Frontal cortex (tissue), 4 donors: Measurements from ENCODE around the gene KRT222. TPM values are rescaled to one million over a fixed set of nuclear protein-coding genes. Genes with fewer than 3 reads are reported as not detected.

ENCODE experiments used
- DNase-seq, 2 donors: peaks; one replicate each; pipeline ENCODE4 v3.0.0; 2012; ENCODE audit warnings: low spot score in 2 of 2
- FAIRE-seq: peaks from 2 replicates; lab custom pipeline; 2012; peaks lifted over from hg19 to GRCh38; lab: Jason Lieb, UNC
- total RNA-seq: library from RNA; depleted of rRNA; stranded (reverse); fragments of >200 nt; gene quantifications from one replicate; pipeline ENCODE4 v1.2.3, GENCODE V29; 2014
- donor health status: control.
- donor health status: control.
- donor health status: control.

Gene KRT222
- total RNA-seq, 1 donor from 2014 or later = 5.7 TPM

DNA sequence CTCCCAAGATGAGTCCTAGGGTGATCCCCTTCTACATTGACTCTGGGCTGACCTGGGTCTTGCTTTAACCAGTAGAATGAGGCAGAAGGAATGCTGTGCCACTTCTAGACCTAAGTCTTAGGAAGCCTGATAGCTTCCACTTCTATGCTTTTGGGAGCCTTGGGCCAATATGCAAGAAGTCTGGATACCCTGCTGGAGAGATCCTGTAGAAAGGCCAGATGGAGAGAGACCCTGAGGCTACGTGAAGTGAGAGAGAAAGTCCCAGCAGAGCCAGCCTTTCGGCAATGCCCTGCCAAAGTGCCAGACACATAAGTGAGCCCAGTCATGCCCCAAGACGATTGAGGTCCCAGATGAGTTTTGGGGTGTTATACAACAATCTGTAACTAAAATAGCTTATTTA, 1.7 kb downstream of the KRT222 start:
- DNase-seq (no peak), FAIRE-seq (no peak)

DNA sequence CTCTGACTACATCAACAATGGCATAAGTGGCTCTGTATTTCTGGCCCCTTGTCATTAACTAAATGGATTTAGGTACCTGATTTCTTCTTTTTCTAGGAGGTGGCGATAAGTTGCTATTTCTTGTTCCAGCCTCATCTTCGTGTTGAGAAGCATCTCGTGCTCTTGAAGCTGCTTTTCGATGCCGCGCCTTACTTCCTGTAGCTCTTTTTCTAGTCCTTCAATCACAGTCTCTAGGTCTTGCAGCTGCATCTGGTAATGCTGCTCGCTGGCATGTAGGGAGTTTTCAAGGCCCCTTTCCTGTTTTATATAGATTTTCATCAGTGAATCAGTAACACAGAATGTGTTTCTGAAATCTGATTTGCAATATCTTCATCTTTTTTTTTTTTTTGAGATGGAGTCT, 5.1 kb downstream of the KRT222 start:
- no peak for FAIRE-seq
- no peak for DNase-seq

DNA sequence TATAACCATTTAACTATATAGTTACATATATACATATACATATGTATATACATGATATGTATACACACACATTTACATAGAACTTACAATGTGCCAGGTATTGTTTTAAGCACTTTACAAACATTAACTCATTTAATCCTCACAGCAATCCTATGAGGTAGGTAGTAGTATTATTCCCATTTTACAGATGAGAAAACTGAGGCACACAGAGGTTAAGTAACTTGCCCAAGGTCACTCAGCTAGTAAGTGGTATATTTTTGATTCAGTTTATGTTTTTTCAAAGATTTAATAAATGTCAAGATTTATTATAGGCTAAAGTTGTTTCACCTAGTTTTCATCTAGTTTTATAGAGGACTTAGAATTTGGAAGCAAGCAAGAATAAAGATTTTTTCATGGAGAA, 6.6 kb downstream of the KRT222 start:
- DNase-seq (no peak), FAIRE-seq (no peak)

DNA sequence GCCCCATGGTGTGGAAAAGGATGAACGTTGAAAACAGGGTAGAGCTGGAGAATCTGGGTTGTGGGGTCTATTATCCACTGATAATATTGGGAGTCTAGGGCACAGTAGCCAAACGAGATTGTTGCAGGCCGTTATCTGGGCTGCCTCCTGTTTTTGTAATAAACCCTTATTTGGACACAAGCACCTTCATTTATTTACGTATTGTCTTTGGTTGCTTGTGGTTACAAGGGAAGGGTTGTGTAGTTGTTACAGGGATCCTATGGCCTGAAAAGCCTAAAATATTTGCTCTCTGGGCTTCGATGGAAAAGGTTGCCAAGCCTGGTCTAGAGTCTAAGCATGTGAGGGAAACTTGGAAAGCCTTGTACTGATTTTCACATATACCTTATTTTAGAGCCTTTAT, 13.0 kb downstream of the KRT222 start:
- DNase-seq (no peak), FAIRE-seq (no peak)

DNA sequence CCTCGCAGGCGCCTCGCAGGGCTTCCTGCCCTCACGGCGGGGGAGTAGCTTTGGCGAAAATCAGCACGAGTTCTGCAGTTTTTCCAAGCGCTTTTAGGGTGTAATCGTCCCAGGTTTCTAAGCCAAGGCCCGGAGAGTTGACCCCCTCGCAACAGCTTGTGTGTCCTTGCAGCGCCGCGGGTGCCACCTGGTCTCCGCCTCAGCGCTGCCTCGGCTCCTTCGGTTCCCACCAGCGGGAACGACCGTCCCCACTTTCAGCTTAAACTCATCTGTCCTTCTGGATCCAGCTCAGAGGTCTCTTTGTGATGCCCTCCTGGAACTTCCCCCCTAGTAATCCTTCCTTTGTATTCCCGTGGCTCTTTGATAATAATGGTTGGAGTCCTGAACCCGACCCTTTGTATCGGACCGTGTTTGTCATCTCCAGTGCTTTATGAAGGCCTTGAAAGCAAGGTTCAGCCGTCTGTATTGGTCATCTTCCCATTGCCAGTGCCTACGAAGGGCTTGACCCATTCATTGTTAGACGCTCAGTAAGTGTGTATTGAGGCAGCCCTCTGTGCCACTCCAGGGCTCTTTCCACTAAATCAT, 16.5 kb downstream of the KRT222 start:
- no peak for FAIRE-seq

DNA sequence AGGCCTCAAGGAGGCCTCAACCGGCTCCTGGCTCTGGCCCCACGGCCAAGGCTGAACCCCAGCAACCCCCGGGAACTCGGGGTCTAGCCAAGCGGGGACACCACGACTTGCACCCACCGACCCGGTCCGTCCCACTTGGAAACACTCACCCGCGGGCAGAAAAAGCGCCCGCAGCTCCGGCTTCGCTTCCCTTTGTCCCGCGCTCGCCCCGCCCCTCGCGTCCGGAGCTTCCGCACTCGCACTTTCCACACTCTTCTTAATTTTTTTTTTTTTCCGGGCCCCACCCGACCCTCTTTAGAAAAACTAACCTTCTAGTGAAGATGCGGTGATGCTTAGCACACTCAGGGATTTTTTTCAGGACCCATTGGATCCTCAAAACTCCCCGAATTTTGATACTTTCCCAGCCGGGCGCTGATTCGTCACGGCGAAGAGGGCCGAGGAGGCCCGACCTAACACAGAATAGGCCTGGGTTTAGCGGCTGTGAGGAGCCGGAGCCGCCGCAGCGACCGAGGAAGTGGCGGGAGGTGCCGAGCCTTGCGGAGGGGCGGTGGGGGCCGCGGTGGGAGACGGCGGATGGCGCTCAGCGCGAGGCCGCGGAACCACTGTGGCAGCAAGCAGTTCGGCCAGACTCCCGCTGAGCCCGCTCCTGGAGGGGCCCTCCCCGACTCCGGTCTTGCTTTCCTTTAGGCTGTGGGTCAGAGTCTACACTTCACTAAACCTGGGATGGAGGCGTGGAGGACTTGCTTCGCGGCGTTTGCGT, 17.2 kb downstream of the KRT222 start, which contains the start of gene SMARCE1:
Gene SMARCE1, minus strand, starts transcription at position 195 of the 760 bp plus-strand sequence. CDS start 2,016 bp downstream, outside the sequence.
- DNase-seq (peak; percentile 67 to 70), FAIRE-seq (no peak)

More for the DNA sequence above, 16.5 kb downstream of the KRT222 start:
- peak; percentile 5 to 19 for DNase-seq

DNA sequence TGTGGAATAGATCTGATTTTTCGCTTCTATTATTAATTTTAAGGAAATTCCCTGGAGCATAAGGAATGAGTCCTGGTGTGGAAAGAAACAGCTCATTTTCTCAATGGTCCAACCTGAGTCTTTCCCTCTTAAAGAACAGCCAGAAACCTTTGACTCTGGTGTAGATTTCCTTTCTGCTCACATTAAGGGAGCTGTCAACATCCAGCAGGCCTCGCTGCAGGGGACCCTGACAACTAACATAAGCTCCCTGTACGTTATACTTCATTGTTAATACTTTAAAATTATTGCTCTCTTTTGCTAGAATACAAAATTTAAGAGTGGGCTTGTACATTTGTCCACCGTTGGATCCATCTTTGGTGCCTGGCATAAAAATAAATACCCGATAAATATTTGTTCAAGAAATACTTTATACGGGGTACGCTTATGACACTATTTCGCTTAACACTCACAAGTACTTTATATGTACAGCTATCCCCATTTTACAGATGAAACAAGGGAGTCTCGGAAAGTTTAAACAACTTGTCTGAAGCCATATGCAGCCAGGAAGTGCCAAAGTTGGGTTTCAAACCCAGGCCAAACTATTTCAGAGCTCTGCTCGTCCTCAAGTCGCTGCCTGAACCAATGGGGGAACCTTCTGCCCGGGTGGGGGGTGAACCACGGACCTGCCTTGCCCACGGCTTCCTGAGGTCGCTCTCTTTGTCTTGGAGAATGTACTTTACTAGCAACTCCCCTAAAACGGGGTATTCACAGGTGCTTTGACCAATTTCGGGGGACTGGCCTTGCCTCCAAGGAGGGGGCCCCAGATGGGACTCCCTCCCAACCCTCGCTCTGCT, 18.0 kb downstream of the KRT222 start:
- DNase-seq = no peak
- no peak for FAIRE-seq

DNA sequence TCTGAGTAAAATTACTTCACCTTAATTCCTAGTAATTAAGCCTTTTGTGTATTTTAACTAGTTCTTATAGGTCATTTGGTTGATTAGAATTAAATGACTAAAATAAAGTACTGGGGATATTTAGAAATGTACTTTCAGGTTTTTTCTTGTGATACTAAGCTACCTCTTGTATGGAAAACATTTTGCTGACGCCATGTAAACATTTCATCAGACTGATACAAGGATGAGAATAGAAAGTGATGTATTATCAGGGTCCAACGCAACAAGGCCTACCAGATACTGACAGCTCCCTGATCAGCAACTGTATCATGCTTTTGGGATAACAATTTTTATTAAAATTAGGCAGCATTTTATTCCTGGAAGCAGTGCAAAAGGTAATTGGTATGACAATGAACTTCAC, 19.0 kb downstream of the KRT222 start:
- no peak for FAIRE-seq
- DNase-seq = no peak

DNA sequence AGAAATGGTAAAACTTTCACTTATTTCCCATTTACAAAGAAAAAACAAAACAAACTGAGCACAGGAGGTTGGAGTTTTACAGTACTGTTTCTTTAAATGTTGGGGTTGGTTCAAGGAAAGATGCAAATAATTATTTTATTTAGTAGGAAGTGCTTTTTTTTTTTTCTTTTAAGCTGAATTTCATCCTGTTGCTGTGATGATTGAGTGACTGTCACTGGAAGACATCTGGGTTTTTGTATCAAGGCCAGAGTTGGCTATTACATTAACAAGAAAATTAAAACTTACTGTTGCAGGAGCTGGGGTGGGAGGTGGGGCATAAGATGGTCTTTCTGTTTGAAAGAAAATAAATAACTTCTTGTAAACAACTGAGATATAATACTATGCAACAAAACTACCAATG, 19.7 kb downstream of the KRT222 start:
- no peak for DNase-seq
- no peak for FAIRE-seq

DNA sequence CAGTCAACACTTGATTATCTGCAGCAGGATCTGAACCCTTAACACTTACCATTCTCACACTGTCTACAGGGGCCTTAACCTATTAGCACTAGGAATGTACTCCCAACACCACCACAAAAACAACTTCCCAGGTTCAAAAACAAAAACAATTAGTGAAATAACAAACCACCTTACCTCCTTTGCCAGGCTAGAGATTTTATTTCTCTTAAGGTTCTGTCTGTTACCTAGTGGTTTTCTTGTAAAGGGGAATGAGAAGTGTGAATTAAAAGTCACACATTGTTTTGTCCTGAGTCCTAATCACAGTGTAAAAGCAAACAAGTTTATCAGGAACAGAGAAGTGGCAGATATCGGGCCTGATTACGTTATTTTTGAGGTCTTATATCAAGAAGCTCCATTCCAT, 27.0 kb downstream of the KRT222 start:
- FAIRE-seq (no peak), DNase-seq (no peak)

DNA sequence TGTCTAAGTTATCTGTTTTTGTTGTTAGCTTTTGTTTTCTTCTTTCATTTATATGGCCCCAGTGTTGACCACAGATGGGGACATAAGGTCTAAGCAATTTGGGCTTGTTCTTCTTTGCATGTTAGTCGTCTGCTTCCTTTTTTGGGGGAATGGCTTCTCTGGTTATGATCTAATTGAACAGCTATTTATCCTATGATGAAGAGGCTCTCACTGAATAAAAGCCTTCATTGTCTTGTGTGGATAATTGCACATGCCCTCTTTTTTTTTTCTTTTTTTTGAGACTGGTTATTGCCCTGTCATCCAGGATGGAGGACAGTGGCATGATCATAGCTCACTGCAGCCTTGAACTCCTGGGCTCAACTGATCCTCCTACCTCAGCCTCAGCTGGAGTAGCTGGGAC, 31.1 kb downstream of the KRT222 start:
- no peak for DNase-seq

DNA sequence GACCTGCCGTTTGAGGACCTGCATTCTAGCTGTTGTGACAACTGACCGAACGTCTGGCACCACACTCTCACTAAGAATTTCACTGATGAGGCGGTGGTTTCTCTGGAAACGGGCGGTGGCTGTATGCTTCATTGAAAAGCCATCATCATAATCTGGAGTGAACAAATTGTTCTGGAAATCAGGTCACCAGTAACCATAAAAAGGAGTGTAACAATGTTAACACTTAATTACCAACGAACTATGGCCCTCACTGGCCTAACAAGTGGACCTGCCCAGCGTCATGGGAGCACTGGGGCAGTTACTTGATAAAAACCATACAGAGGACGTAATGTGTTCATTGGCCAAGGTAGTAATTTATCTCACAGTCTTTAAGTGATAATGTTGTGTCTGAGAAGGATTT, 32.8 kb downstream of the KRT222 start:
- DNase-seq = no peak
- FAIRE-seq = no peak

More for the DNA sequence above, 31.1 kb downstream of the KRT222 start:
- no peak for FAIRE-seq

DNA sequence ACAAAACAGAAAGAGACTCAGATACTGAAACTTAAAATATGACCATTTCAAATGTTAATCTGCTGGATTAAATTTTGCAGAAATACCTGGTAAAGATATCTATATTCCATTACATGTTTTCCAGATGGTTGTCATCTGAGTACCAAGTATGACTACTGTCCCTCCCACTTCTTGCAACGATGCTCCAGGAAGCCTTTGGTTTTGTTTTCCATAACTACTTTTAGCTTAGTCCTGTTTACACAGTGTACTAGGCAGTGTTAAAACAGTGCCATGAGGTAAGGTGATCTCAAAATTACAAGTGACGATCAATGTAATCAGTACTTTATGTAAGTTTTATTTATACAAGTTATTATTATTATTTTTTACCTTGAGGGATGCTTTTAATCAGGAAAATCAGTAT, 35.1 kb downstream of the KRT222 start:
- FAIRE-seq (no peak), DNase-seq (no peak)

DNA sequence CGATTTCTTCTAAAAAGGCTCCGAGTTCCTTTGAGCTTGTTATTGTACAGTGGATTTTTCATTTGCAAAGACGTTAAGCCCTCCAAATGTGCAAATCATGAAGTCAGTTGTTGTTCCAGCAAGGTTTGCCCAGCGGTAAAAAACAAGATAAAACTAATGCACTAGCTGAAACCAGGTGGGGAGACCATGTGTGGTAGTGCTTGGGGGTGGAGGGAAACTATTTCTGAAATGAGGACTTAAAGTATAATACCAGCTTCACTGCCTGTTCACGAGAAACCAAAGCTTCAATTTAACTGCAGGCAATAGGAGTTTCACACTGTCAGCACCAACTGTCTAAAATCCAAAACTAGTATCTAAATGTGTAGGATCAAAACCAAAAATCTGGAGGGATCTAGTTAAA, 39.7 kb downstream of the KRT222 start:
- DNase-seq (no peak), FAIRE-seq (no peak)

DNA sequence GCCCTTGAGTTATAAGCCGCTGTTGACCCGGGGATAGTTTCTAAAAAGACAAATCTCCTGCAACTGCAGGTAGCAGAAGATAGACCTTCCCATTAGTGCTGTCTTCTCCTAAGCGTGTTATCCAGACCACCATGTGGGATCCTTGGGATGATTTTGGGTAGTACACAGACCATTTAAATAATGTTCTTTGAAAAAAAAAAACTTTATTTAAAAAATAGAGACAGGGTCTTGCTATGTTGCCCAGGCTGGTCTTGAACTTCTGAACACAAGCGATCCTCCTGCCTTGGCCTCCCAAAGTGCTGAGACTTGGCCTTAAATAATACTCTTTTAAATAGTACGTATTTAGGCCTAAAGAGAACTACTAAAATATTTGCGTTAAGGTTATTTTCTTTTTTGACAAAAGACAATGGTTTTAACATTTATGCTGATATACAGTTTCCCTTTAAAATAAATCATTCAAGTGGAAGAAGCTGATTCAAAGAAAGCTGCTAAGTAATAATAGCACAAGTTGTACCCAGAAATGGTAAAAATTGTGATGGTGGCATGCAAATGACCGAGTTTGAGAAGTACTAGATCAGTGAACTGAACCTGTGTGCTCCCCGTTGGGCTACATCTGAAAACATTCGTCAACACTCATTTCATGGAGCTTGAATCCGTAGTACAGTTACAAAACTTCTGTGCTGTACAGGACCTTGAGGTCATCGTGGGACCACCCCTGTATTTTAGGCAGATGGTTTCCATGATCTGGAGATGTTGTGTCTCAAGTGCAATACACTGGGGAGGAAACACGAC, 41.4 kb downstream of the KRT222 start:
- DNase-seq (no peak), FAIRE-seq (no peak)

DNA sequence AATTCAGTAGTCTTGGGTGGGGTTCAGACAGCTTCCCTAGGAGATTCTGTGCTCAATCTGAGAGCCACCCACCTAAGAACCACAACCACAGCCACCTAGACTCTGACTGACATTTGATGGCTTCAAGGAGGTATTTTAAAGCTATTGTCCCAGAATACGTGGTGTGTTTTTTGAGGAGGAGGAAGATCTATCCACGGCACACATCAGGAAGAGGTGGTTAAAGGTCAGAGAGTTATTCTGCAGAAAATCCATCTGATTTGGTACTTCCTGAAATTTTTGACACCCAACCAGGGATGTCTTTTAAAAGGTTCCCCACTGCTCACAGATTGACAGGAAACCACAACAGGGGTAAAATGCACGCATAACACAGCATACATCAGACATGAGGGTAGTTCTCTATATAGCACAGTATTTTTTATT, 42.5 kb downstream of the KRT222 start:
- DNase-seq = no peak
- FAIRE-seq = no peak

DNA sequence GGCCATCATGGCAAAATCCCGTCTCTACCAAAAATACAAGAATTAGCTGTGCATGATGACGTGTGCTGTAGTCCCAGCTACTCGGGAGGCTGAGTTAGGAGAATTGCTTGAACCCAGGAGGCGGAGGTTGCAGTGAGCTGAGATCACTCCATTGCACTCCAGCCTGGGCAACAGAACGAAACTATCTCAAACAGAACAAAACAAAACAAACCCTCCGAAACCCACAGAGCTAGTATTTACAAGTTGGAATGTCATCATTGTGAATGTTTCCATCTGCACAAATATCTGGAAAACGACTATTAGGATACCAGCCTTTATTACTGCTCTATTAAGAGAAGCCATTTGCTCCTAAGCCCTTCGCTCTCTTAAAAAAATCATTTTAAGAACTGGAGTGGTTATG, 43.4 kb downstream of the KRT222 start:
- DNase-seq (no peak), FAIRE-seq (no peak)

DNA sequence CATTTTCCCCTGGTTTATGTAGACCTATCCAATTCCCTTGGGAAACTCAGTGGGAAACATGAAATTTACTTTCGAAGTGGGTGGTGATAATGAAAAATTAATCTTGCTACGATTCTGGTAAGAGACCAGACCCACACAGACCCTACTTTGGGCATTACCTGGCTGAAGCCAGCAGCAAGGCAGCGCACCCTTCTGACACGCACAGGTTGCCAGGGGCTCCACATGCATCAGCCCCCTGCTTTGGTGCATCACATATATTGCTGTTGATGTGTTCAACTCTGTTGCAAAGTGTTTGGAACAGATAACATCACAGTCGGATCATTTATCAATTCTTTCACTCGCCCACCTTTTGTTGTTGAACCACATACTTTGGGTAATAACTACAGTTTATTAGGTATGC, 44.0 kb downstream of the KRT222 start:
- no peak for DNase-seq
- FAIRE-seq = no peak

DNA sequence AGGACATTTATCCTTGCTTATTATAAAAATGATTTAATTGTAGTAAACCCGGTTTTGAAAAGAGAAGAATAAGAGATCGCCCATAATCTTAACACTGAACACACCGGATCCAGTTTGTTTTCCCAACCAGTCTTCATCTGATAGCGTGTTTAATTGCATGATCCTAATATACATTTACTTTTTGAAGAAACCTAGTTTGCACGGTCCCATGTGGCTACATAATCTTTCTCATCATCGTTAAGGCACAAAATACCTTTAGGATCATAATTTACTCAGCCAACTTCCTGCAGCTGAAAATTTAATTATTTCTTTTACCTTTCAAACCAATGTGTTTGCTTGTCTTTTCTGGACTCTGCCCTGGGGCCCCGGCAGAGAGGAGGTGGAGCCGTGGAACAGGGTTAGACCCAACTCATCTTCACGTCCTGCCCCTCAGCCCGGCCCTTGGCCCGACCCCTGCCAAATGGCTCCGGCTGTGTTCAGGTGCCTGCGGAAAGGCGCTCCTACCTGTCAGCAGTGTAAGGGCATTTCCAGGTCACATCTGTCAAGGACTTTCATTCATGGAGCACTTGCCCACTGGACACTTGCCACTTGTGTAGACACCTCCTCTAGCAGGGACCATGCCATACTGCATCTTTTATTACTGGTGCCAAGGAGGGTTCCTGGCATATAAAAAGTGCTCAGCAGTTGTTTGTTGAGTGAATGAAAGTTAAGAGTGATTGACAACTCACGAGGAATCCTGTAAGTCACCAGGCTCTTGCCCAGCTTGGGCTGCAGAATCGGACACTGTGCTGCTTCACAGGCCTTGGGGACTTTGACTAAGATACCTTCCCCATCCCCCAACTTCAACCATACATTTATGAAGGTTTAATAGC, 46.0 kb downstream of the KRT222 start:
- DNase-seq (no peak), FAIRE-seq (no peak)
